Measurements from ENCODE around the gene SGPP1. TPM values are rescaled to one million over a fixed set of nuclear protein-coding genes. Genes with fewer than 3 reads are reported as not detected.

SGPP1 gene
- total and polyA plus RNA-seq, 2 of the 8 experiments (the other 6 are each of a cell fraction or from before 2014, with no cell fraction given): 5.7 to 8.1 TPM

- no peak overlapping the region for H3K18ac ChIP-seq (ENCODE audit: extremely low read depth, low read length)
- no peak for DNase-seq (ENCODE audit: low read depth in 1 of 2, low spot score in 2 of 2)
- H2AK5ac ChIP-seq (ENCODE audit: low read depth, low read length): no peak overlapping the region
- ChIA-PET POLR2A (ENCODE audit: partially characterized antibody) (no interaction called here), CTCF (ENCODE audit: partially characterized antibody) (no interaction called here)
- H3K4ac ChIP-seq (replicated peaks; ENCODE audit: insufficient read length, low read depth, low read length): no peak overlapping the region
- H3K4me3 ChIP-seq (ENCODE audit: extremely low read depth in 1 of 4, insufficient read depth in 2 of 4, low read depth in 3 of 4, low read length in 4 of 4): no peak overlapping the region
- H2BK5ac ChIP-seq (ENCODE audit: low read depth, low read length): no peak overlapping the region
- no peak overlapping the region for H4K8ac ChIP-seq (ENCODE audit: extremely low read depth, insufficient read depth, low read length)
- no peaks in the 10 kb centered on the region for H3K27me3 ChIP-seq (replicated peaks in 1 of 4; ENCODE audit: control insufficient read depth in 3 of 4, extremely low read depth in 1 of 4, insufficient read depth in 3 of 4, low read length in 3 of 4)
- H2BK15ac ChIP-seq (ENCODE audit: low read length): no peak overlapping the region
- WGBS, 2 experiments (ENCODE audit: extremely low coverage in 1 of 2, insufficient coverage in 1 of 2, insufficient read length in 1 of 2, insufficient replicate concordance in 2 of 2, low coverage in 1 of 2, low lambda C conversion rate in 2 of 2, missing lambda C conversion rate in 1 of 2): 81% methylated on average over 4 of the region's 4 CpGs; no CpG with 5 or more reads in 1 of the 2 experiments
- H3K23me2 ChIP-seq (ENCODE audit: low read depth, low read length): no peaks in the 10 kb centered on the region
- H2BK20ac ChIP-seq (ENCODE audit: low read length): no peak overlapping the region
- H4K91ac ChIP-seq (replicated peaks; ENCODE audit: insufficient read length, low read length): no peak overlapping the region
- no peak overlapping the region for H4K5ac ChIP-seq (ENCODE audit: insufficient read length, low read depth, low read length)
- H3K79me1 ChIP-seq (ENCODE audit: low read depth, low read length): no peaks in the 10 kb centered on the region
- no peaks in the 10 kb centered on the region for H3K9me3 ChIP-seq (ENCODE audit: insufficient read depth in 2 of 2, low read depth in 1 of 2, low read length in 1 of 2)
- no peak overlapping the region for H3K14ac ChIP-seq (ENCODE audit: insufficient read length)
- H2AFZ ChIP-seq (ENCODE audit: low read length): 0 out of 2 replicates have a peak overlapping the region, but pooled peaks have one; percentile 42
- no peak overlapping the region for H3K23ac ChIP-seq (ENCODE audit: insufficient read length)
- H3K36me3 ChIP-seq (ENCODE audit: control insufficient read depth in 2 of 4, insufficient read depth in 4 of 4, low read length in 3 of 4): no peaks in the 10 kb centered on the region
- H3K4me2 ChIP-seq (ENCODE audit: insufficient read depth in 1 of 2, low read depth in 2 of 2, low read length in 2 of 2): no peak overlapping the region
- no peaks in the 10 kb centered on the region for H3K79me2 ChIP-seq (ENCODE audit: control insufficient read depth in 1 of 2, insufficient read depth in 2 of 2, low read length in 2 of 2)
- no peak for FAIRE-seq
- H2BK12ac ChIP-seq (ENCODE audit: low read depth, low read length): no peak overlapping the region
- no peaks in the 10 kb centered on the region for H4K20me1 ChIP-seq (replicated peaks in 1 of 2; ENCODE audit: control insufficient read depth in 1 of 2, insufficient read depth in 2 of 2, low read length in 2 of 2)
- no peaks in the 10 kb centered on the region for H3K4me1 ChIP-seq (replicated peaks in 1 of 4; ENCODE audit: control insufficient read depth in 3 of 4, insufficient read depth in 4 of 4, low read length in 3 of 4)
- no peak overlapping the region for H3K56ac ChIP-seq (replicated peaks; ENCODE audit: insufficient read length, low read depth, low read length)
- H3K27ac ChIP-seq (ENCODE audit: low read depth, low read length): no peak overlapping the region
- H3K9ac ChIP-seq (replicated peaks in 1 of 4; ENCODE audit: extremely low read depth in 1 of 4, low read depth in 3 of 4, low read length in 3 of 4): no peak overlapping the region
- no peak overlapping the region for H2BK120ac ChIP-seq (replicated peaks; ENCODE audit: low read depth, low read length)
- TF ChIP-seq EP300 (IDR thresholded peaks at IDR 0.05; ENCODE audit: borderline replicate concordance in 1 of 2, low read depth in 2 of 2, low read length in 2 of 2) (no peak), YY1 (IDR thresholded peaks at IDR 0.05; ENCODE audit: low read depth, low read length) (no peak), PHF8 (conservative IDR thresholded peaks at IDR 0.05; ENCODE audit: low read depth, low read length) (no peak), HDAC2 (IDR thresholded peaks at IDR 0.05; ENCODE audit: borderline replicate concordance in 1 of 2, low read depth in 2 of 2, low read length in 2 of 2) (no peak)
These were observed 45.6 kb upstream of the SGPP1 start for GRCh38 chr14:63773504-63773903.
